ENCODE results near the gene FBXO42.

The FBXO42 gene

GRCh38 chr1:16321176-16321867 lies 31.0 kb downstream of the FBXO42 start:
- DNase-seq: no peak

GRCh38 chr1:16318555-16318954 lies 33.7 kb downstream of the FBXO42 start:
- DNase-seq: no peak

GRCh38 chr1:16315437-16315836 lies 36.8 kb downstream of the FBXO42 start:
- no peak for DNase-seq

- no peak for DNase-seq
These were observed 45.1 kb downstream of the FBXO42 start for GRCh38 chr1:16307222-16307621.

- DNase-seq: no peak
These were observed 49.3 kb downstream of the FBXO42 start for GRCh38 chr1:16302709-16303627.

- DNase-seq: peak; percentile 27
These were observed 51.8 kb downstream of the FBXO42 start for GRCh38 chr1:16300436-16300835.

GRCh38 chr1:16298653-16299052 lies 53.6 kb downstream of the FBXO42 start:
- DNase-seq: no peak

GRCh38 chr1:16296643-16297042 lies 55.6 kb downstream of the FBXO42 start:
- no peak for DNase-seq

- no peak for DNase-seq
These were observed 57.8 kb downstream of the FBXO42 start for GRCh38 chr1:16294219-16295212.

- no peak for DNase-seq
These were observed 58.7 kb downstream of the FBXO42 start for GRCh38 chr1:16293538-16293937.

- no peak for DNase-seq
These were observed 59.5 kb downstream of the FBXO42 start for GRCh38 chr1:16292739-16293138.

GRCh38 chr1:16289959-16290358 lies 62.3 kb downstream of the FBXO42 start:
- no peak for DNase-seq

- DNase-seq: no peak
These were observed 66.2 kb downstream of the FBXO42 start for GRCh38 chr1:16286122-16286521.

- DNase-seq: no peak
These were observed 70.5 kb downstream of the FBXO42 start for GRCh38 chr1:16281765-16282164.

GRCh38 chr1:16279186-16279585 lies 73.1 kb downstream of the FBXO42 start:
- DNase-seq: no peak

- DNase-seq: no peak
These were observed 75.8 kb downstream of the FBXO42 start for GRCh38 chr1:16276302-16277030.

- no peak for DNase-seq
These were observed 76.7 kb downstream of the FBXO42 start for GRCh38 chr1:16275591-16275990.

GRCh38 chr1:16267690-16268180 lies 84.5 kb downstream of the FBXO42 start:
- DNase-seq: no peak

GRCh38 chr1:16266411-16267118 lies 85.7 kb downstream of the FBXO42 start:
- no peak for DNase-seq

- DNase-seq: no peak
These were observed 90.2 kb downstream of the FBXO42 start for GRCh38 chr1:16262067-16262466.

- no peak for DNase-seq
These were observed 91.5 kb downstream of the FBXO42 start for GRCh38 chr1:16260814-16261213.

Data from eye (tissue), 1 donor.